Neural cell (in vitro differentiated cells): ENCODE measurements around the gene ADGRB2.

Experiments
- EP300 ChIP-seq: fragments of 450-650 bp; conservative IDR thresholded peaks from 2 replicates; pipeline ENCODE4 v1.6.1; 2014; ENCODE audit warnings: antibody characterized with exemption, mild to moderate bottlenecking, moderate library complexity; ENCODE audit not compliant: poor library complexity, severe bottlenecking
- EZH2 ChIP-seq: fragments of 200-600, 300-800 bp; shearing (Covaris generic), sonication (generic); IDR thresholded peaks from 2 replicates; pipeline ENCODE4 v1.6.1; 2014; ENCODE audit warnings: antibody characterized with exemption, low read length, borderline replicate concordance, mild to moderate bottlenecking; ENCODE audit not compliant: insufficient read depth, poor library complexity, severe bottlenecking
- MXI1 ChIP-seq: fragments of 450-650 bp; conservative IDR thresholded peaks from 2 replicates; pipeline ENCODE4 v1.6.1; 2014; ENCODE audit warnings: antibody characterized with exemption, mild to moderate bottlenecking; ENCODE audit not compliant: poor library complexity, severe bottlenecking
- POLR2AphosphoS5 ChIP-seq: IDR thresholded peaks from 2 replicates; pipeline ENCODE4 v1.6.1; 2012
- SMC3 ChIP-seq: fragments of 450-650 bp; conservative IDR thresholded peaks from 2 replicates; pipeline ENCODE4 v1.6.1; 2014; ENCODE audit warnings: antibody characterized with exemption, mild to moderate bottlenecking, moderate library complexity; ENCODE audit not compliant: poor library complexity
- TAF1 ChIP-seq: IDR thresholded peaks from 2 replicates; pipeline ENCODE4 v1.6.1; 2012; ENCODE audit warnings: low read depth
- TF ChIP-seq, protein P1 (sequence below): fragments of 450-650 bp; IDR thresholded peaks from 2 replicates; pipeline ENCODE4 v1.5.1; 2014; ENCODE audit warnings: antibody characterized with exemption, mild to moderate bottlenecking, moderate library complexity; ENCODE audit not compliant: poor library complexity, severe bottlenecking

DNA sequence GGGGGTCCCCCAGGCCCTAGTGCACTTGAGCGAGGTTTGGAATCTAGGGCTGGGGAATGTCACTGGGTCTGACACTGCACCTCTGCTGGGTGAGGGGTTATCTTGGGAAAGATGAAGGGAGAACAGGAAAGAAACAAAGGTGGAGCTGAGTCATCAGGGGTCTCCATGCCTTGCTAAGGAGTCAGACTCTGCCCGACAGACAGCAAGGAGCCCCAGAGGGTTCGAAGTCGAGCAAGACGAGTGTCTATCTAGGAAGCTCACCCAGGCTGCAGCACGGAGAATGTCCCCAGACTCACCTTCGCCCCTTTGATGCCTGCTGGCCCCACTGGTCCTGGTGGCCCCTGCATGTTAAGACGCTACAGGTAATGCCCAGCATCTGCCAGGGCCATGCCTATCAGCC, 78.3 kb downstream of the ADGRB2 start:
- TF ChIP-seq EP300 (no peak), EZH2 (no peak), POLR2AphosphoS5 (no peak), TAF1 (no peak), SMC3 (no peak), MXI1 (no peak)
- TF ChIP-seq, protein P1, sequence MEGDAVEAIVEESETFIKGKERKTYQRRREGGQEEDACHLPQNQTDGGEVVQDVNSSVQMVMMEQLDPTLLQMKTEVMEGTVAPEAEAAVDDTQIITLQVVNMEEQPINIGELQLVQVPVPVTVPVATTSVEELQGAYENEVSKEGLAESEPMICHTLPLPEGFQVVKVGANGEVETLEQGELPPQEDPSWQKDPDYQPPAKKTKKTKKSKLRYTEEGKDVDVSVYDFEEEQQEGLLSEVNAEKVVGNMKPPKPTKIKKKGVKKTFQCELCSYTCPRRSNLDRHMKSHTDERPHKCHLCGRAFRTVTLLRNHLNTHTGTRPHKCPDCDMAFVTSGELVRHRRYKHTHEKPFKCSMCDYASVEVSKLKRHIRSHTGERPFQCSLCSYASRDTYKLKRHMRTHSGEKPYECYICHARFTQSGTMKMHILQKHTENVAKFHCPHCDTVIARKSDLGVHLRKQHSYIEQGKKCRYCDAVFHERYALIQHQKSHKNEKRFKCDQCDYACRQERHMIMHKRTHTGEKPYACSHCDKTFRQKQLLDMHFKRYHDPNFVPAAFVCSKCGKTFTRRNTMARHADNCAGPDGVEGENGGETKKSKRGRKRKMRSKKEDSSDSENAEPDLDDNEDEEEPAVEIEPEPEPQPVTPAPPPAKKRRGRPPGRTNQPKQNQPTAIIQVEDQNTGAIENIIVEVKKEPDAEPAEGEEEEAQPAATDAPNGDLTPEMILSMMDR = no peak
